Activated CD8-positive, alpha-beta T cell treated with anti-CD3 and anti-CD28 coated beads for 36 hours (primary cell): ENCODE measurements around the gene MEF2B. TPM values are rescaled to one million over a fixed set of nuclear protein-coding genes. Genes with fewer than 3 reads are reported as not detected.

Experiments used
- ATAC-seq: fragments of 200-7000 bp; cut with Tn5 transposase; one replicate; pipeline ENCODE4 v1.10.0; 2021; ENCODE audit warnings: mild to moderate bottlenecking, moderate library complexity
- CTCF ChIA-PET: fragments of 350-600 bp; sonication (Branson Sonifier 250); formaldehyde crosslinking; loops from one replicate; lab custom pipeline; 2021; ENCODE audit warnings: antibody characterized with exemption; lab: Charles Lee
- POLR2A ChIA-PET: fragments of 350-600 bp; sonication (Branson Sonifier 250); formaldehyde crosslinking; loops from one replicate; lab custom pipeline; 2021; ENCODE audit warnings: antibody characterized with exemption; lab: Charles Lee
- DNase-seq: peaks from one replicate; pipeline ENCODE4 v3.0.0-alpha.2; 2020
- H3K27ac Mint-ChIP-seq: one replicate; pipeline ENCODE4 v1.8.0; 2021; ENCODE audit warnings: mild to moderate bottlenecking, mixed read lengths
- H3K27me3 Mint-ChIP-seq: one replicate; pipeline ENCODE4 v1.8.0; 2021; ENCODE audit warnings: mixed read lengths
- H3K36me3 Mint-ChIP-seq: one replicate; pipeline ENCODE4 v1.8.0; 2021; ENCODE audit warnings: low read depth, mixed read lengths
- H3K4me1 Mint-ChIP-seq: one replicate; pipeline ENCODE4 v1.8.0; 2021; ENCODE audit warnings: low read depth, mixed read lengths
- H3K4me3 Mint-ChIP-seq: one replicate; pipeline ENCODE4 v1.8.0; 2021; ENCODE audit warnings: mild to moderate bottlenecking, moderate library complexity, mixed read lengths
- H3K9me3 Mint-ChIP-seq: one replicate; pipeline ENCODE4 v1.8.0; 2021; ENCODE audit warnings: mixed read lengths
- CTCF ChIP-seq: fragments of 200-600 bp; IDR thresholded peaks from one replicate; pipeline ENCODE4 v1.8.0; 2022; ENCODE audit warnings: antibody characterized with exemption, mild to moderate bottlenecking
- intact Hi-C: fragments of 100-400 bp; cut with micrococcal nuclease; formaldehyde crosslinking; loops from one replicate; pipeline ENCODE4 v1.10.0; 2022
- total RNA-seq, 2 experiments: library from RNA; stranded (reverse); gene quantifications; one replicate each; pipeline ENCODE4 v1.2.3, GENCODE V29; 2021

The MEF2B gene
- total RNA-seq, 2 experiments from 2014 or later = 1.4 to 2.6 TPM

- intact Hi-C loops = loop anchor here (5.0 kb wide), 1 partner anchor 81 kb away; no protein-coding TSS in a partner anchor
- ChIA-PET CTCF (interaction anchor here (0.6 to 4.3 kb wide), 23 partner anchors 8 to 370 kb away, joined by 3 to 49 read pairs (median 3); partner anchors contain the start of genes BORCS8, MEF2B, NDUFA13 and RFXANK), POLR2A (interaction anchor here (0.9 kb wide), 1 partner anchor 370 kb away, joined by 3 read pairs; the partner anchor contains the start of gene TSSK6)
- TF ChIP-seq CTCF = peak; percentile 80
- DNase-seq (peak; percentile 92), ATAC-seq (peak; percentile 98)
- no peak overlapping the region for H3K4me3 Mint-ChIP-seq
- no peaks in the 10 kb centered on the region for H3K27me3 Mint-ChIP-seq
- no peaks in the 10 kb centered on the region for H3K36me3 Mint-ChIP-seq
- no peaks in the 10 kb centered on the region for H3K9me3 Mint-ChIP-seq
- H3K4me1 Mint-ChIP-seq = no peaks in the 10 kb centered on the region
- H3K27ac Mint-ChIP-seq = no peak overlapping the region
Measured at GRCh38 chr19:19145684-19146608, 24.1 kb downstream of the MEF2B start.

DNA sequence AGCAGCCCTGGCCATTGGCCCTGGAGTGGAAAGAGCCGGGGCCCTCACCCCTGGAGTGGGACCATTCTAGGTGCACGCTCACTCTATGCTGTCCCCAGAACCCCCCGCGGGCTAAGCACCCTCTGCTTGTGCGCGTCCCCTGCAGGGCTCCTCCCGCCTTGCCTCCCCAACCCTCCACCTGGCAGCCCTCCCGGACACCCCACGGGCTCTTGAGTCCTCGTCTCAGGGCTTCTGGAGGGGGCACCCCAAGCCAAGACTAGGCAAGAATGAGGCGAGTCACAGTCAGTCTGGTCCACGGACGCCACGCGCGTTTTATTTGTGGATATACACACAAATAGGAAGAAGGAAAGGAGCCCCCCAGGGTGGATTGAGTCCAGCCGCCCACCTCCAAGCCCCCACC, 24.8 kb downstream of the MEF2B start:
- H3K9me3 Mint-ChIP-seq = no peaks in the 10 kb centered on the region
- DNase-seq = no peak
- CTCF ChIA-PET = interaction anchor here (0.6 to 4.3 kb wide), 24 partner anchors 8 to 370 kb away, joined by 3 to 49 read pairs (median 3); partner anchors contain the start of genes BORCS8, MEF2B, NDUFA13 and RFXANK
- no peak for TF ChIP-seq CTCF
- POLR2A ChIA-PET = interaction anchor here (0.9 kb wide), 1 partner anchor 370 kb away, joined by 3 read pairs; the partner anchor contains the start of gene TSSK6
- no peaks in the 10 kb centered on the region for H3K36me3 Mint-ChIP-seq
- no peak overlapping the region for H3K4me3 Mint-ChIP-seq
- no peaks in the 10 kb centered on the region for H3K4me1 Mint-ChIP-seq
- no peak overlapping the region for H3K27ac Mint-ChIP-seq
- intact Hi-C loops = loop anchor here (5.0 kb wide), 1 partner anchor 82 kb away; no protein-coding TSS in a partner anchor
- H3K27me3 Mint-ChIP-seq = no peaks in the 10 kb centered on the region
- ATAC-seq = no peak

DNA sequence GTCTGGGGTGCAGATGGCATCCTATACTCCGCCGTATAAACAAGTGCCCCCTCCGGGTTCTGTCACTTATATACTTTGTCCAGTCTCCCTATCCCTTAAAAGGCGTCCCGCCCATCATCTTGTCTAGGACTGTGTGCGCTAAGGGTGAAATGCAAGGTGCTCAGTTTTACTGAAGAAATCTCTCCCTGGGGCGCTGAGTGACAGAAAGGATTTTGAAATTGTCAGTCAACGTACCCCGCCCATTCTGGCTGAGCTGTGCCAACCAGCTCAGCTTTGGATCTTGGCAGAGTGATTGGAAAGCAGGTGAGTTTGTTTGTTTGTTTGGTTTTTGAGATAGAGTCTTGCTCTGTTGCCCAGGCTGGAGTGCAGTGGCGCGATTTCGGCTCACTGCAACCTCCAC, 27.7 kb downstream of the MEF2B start:
- Mint-ChIP-seq H3K36me3 (no peaks in the 10 kb centered on the region), H3K27me3 (no peaks in the 10 kb centered on the region), H3K4me1 (peaks cover 17% of the 10 kb centered on the region), H3K4me3 (no peak overlapping the region), H3K9me3 (peaks cover 5% of the 10 kb centered on the region), H3K27ac (no peak overlapping the region)
- DNase-seq = no peak
- TF ChIP-seq CTCF = no peak
- intact Hi-C loops = no loop called here
- ChIA-PET POLR2A (no interaction called here), CTCF (interaction anchor here (0.7 to 3.2 kb wide), 4 partner anchors 12 to 348 kb away, joined by 3 to 14 read pairs (median 4); no protein-coding TSS in a partner anchor)
- no peak for ATAC-seq

DNA sequence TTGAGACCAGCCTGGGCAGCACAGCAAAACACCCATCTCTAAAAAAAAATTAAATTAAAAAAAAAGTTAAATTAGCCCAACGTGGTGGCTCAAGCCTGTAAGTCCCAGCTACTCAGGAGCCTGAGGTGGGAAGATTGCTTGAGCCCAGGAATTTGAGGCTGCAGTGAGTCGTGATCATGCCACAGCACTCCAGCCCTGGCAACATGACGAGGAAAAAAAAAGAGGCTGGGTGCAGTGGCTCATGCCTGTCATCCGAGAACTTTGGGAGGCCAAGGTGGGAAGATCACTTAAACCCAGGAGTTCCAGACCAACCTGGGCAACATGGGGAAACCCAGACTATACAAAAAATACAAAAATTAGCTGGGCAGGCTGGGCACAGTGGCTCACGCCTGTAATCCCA, 29.6 kb downstream of the MEF2B start:
- ChIA-PET POLR2A (interaction anchor here (0.7 to 1.0 kb wide), 2 partner anchors 11 to 34 kb away, joined by 3 read pairs; no protein-coding TSS in a partner anchor), CTCF (interaction anchor here (0.8 to 1.8 kb wide), 7 partner anchors 10 to 101 kb away, joined by 3 to 11 read pairs (median 3); no protein-coding TSS in a partner anchor)
- Mint-ChIP-seq H3K4me3 (no peak overlapping the region), H3K27me3 (no peaks in the 10 kb centered on the region), H3K9me3 (peaks cover 5% of the 10 kb centered on the region), H3K27ac (no peak overlapping the region), H3K4me1 (peaks cover 23% of the 10 kb centered on the region), H3K36me3 (no peaks in the 10 kb centered on the region)
- no peak for DNase-seq
- no peak for ATAC-seq
- no peak for TF ChIP-seq CTCF
- intact Hi-C loops = no loop called here
